Fibroblast of skin of right quadriceps (primary cell): Measurements from ENCODE around the gene GAR1.
"Not testable (repeated sequence)": the region's sequence is repeated elsewhere in the genome, so short reads cannot be mapped to it uniquely, and the experiment has no call there.

ENCODE experiments used
- DNase-seq: peaks from one replicate; pipeline ENCODE4 v3.0.0-alpha.2; 2013

The GAR1 gene

DNA sequence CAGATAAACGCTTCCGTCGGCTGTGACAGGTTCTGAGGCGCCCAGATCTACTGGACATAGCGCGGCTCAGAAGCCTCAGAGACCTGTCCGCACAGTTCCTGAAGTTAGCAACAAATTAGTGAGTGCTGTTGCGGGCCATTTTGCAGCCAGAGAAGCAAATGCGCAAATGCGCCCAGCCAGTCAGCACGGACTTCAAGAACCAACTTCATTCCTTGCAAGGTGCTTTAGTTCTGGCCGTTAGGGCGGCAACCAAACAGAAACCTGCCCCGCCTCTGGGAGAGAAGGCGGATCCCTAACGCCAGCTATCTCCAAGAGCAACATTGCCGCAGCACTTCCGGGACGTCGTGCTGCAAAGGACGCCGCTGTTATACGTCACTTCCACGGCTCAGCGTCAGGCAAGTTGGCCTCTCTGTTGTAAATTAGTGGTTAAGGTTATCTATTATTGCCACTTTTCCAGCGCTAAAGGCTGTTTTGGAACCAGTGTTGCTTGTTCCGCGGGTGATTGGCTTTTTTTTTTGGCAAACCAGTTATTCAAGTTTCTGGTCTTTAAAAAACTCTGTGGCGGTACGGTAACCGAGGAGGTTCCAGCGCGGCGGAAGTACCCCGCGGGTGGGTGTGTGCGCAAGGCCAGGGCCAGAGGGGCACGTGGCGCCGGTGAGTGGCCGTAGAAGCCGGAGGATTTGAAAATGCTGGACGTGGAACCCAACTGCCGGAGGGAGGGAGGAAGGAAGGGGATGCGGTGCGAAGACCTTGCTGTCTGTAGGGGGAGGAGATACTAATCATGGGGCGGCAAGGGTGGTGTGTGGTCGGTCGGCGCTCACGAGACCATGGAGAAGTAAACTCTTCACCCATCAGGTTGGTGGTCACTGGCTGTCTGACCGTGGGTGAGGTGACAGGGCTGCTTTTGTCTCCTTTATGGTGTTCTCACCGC, at the start of gene GAR1:
TSS of gene GAR1 (plus strand) at position 612 of the 931 bp plus-strand sequence. CDS start 403 bp downstream, outside the sequence.
- DNase-seq = peak; percentile 90

DNA sequence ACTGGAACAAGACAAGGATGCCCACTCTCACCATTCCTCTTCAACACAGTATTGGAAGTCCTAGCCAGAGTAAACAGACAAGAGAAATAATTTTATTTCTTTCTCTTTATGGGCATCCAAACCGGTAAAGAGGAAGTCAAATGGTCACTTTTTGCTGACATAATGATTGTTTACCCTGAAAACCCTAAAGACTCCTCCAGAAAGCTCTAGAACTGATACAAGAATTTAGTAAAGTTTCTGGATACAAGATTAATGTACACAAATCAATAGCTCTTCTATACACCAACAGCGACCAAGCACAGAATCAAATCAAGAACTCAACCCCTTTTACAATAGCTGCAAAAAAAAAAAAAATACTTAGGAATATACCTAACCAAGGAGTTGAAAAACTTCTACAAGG, 33.5 kb upstream of the GAR1 start:
- DNase-seq = not testable (repeated sequence)

DNA sequence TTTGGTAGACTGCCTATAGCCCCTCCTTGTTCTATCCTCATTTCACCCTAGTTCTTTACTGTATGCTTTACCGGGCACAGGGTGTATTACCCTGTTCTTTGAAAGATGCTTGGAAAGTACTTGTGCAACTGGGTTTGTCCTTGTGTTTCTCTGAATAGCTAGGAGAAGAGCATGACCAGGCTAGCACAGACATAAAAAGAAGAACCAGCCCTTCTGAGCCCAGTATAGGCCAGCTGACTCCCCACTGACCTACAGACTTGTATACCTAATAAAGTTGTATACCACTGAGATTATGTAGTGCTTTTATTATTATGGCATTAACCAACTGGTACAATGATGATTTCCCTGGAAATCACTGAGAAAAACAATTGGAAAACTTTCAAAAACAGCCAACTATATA, 28.7 kb upstream of the GAR1 start:
- DNase-seq = no peak

DNA sequence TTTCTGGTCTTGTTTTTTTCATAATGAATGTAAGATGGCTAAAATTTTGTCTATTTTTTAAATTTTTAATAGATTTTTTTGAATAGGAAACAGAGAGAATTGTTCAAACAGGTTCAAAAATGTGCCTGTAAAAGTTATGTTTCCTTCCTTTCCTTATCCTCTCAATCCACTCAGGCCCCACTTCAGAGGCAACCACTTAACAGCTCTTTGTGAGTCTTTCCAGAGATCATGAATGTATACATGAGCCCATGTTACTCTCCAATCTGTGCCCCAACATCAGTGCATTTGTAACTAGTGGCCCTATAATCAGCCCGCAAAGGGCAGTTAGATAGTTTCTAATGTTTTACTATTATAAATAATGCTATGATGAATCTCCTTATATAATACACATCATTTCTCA, 27.8 kb upstream of the GAR1 start:
- DNase-seq = no peak

DNA sequence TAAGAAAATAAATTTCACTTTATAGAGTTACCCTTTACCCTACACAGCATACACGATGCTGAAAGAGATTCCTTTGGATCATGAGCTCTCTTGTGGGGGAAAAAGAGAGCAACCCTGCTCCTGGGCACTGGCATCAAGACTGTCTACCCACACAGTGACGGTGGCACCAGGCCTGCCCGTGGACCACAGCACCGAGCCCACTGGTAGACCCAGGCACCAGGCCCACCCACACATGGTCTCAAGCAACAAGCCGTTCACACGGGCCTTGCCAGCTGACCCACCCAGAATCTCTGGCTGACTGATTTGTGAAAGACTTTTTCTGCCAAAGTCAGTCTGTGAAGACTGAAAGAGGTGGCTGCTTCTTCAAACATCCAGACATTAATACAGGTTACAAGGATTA, 20.5 kb upstream of the GAR1 start:
- DNase-seq = no peak

DNA sequence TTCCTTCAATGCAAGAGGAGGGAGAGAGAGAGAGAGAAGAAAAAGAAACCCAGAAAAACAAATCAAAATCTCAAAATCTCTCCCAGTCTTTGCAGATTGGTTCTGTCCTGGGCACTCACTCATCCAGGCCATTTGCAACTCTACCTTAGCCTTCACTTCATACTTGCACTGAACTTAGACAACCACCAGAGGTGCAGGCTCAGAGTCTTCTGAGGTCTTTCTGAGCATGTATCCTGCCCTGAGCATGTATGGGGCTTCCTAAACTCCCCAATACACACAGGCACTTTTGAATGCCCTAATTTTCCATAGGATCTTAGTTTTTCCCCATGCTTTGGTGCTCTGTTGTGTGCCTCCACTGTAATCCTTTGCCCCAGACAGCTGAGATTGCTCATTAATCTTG, 16.7 kb upstream of the GAR1 start:
- no peak for DNase-seq

DNA sequence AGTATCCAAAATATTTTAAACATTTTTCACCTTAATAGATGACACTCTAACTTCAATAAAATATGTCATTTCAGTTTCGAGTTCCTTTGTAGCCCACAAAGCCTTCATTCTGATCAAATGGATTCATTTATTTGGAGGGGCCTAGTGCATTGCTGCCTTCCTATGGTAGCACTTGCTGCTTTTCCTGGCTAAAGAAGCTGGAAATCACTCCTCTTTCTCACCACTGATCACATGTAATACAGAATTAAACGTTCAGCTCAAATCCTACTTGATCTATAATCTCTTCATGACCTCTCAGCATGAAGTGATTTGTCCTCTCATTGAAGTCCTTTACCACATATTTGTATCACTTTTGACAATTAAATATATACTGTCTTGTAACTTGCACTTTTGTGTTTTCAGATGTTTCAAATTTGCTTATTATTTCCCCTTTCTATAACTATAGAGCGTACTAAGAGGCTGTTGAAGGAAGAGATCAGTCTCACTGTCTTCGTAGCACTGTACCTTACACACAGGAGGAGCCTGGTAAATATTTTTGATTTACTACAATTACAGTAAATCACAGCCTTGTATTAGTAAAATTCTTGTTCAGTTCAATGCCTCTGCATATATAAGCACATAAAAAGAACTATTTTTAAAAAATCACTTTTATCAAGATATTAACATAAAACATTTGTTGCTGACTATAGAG, 14.3 kb upstream of the GAR1 start:
- no peak for DNase-seq

DNA sequence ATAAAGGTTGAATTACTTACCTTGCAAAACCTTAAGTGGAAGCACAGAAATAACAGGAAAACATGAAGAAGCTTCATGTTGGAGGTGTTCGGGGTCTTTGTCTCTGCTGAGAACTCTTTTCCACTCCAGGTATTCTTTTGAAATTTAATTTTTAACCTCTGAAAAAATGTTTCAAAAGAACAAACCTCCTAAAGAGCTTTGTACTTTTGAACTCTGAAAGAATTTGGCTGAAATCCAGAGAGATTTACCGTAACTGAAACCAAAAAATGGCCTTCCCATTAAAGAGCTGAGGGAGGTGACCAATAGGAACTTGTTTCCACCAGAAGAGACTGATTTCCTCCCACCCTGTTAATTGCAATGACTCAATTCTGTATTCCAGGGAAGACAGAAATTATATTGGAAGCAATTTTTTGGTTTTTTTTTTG, 13.7 kb upstream of the GAR1 start, which contains the start of gene CFI:
TSS of gene CFI (minus strand) at position 105 of the 425 bp plus-strand sequence. CDS start at position 77, 28 bp downstream.
- peak; percentile 88 for DNase-seq

DNA sequence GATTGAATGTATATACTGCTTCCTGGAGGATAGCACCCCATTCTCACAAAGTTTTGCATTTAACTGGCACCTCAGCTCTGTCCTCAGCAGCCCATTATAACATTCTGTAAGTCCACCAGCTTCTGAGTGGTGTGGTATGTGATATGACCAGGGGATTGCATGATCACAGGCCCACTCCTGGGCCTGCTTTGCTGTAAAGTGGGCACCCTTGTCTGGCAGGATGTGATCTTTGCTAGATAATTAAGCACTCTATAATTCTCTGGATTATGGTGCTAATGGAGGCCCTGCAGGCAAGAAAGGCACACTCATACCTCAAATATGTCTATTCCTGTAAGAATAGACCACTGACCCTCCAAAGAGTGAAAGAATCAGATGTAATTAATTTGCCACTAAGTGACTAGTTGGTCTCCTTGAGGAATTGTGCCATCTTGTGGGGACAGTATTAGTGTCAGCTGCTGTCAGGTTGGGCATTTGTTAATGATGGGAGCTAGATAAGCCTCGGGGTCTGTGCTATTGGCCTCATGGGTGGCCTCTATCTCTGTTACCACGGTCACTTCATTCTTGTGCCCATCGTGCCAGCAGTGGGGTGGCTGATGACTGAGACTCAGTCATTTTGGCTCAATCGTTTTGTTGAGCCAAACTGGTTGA, 11.5 kb upstream of the GAR1 start:
- DNase-seq = peak; percentile 81

DNA sequence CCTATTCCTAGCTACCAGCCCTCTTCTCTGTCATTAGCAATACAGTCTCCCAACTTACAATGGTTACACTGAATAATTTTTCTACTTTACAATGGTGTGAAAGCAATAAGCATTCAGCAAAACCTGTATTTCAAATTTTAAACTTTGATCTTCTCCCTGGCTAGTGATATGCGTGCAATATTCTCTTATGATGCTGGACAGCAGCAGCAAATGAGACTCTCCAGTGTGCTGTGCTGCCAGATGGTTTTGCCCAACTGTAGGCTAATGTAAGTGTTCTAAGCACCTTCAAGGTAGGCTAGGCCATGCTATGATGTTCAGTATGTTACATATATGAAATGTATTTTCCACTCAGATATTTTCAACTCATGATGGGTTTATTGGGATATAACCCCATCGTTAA, 5.9 kb upstream of the GAR1 start:
- no peak for DNase-seq

DNA sequence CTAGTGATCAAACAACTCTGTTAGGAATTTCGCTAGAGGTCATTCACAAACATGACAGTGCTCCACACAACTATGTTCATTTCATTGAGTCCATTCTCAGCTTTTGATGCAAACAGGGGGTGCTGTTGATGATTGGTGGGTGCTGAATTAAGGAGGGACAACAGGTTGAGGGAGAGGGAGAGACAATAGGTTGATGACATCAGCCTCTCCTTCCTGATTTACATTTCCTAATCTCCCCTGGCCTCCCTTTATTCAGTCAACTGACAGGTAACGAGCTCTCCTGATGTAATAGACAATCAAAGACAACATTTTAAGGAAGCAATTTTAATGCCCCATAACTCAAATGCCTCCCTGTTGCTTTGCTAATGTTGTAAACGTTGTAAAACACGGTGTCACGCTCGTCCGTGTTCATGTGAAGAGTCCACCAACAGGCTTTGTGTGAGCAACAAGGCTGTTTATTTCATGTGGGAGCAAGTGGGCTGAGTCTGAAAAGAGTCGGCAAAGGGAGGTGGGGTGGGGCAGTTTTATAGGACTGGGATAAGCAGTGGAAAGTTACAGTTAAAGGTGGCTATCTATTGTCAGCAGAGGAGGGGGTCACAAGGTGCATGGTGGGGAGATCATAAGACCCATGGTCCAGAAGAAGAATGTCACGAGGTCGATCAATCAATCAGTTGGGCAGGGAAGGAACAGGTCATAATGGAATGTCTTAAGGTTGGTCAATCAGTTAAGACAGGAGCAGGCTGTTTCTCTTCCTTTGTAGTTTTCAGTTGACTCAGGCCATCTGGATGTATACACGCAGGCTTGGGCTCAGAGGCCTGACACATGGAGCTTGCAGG, 4.8 kb upstream of the GAR1 start:
- DNase-seq = no peak

DNA sequence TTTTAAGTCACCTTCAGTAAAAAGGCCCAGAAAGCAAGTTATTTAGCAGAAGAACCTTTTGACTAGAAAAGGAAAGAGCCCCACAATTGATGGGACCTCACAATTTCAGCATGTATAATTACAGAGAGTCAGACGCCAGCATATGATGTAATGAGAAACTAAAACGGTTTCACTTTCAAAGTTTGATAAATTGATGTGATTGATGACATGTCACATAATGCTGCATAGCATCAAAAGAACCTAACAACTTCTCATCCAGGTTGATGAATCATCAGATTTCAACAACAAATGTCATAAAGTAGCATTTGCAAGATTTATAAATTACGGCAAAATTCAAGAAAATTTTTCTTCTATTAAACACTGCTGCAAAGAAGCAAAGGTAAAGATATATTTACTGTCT, 3.9 kb upstream of the GAR1 start:
- no peak for DNase-seq

DNA sequence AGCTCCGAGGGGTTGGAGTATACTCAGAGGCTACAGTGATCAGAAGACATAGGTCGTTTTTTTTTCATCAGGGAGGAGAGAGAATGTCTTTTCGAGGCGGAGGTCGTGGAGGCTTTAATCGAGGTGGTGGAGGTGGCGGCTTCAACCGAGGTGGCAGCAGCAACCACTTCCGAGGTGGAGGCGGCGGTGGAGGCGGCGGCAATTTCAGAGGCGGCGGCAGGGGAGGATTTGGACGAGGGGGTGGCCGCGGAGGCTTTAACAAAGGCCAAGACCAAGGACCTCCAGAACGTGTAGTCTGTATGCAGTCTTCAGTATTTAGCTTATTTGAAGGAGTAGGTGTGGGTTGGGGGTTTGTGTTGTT, 500 bp downstream of the GAR1 start:
- DNase-seq = no peak

DNA sequence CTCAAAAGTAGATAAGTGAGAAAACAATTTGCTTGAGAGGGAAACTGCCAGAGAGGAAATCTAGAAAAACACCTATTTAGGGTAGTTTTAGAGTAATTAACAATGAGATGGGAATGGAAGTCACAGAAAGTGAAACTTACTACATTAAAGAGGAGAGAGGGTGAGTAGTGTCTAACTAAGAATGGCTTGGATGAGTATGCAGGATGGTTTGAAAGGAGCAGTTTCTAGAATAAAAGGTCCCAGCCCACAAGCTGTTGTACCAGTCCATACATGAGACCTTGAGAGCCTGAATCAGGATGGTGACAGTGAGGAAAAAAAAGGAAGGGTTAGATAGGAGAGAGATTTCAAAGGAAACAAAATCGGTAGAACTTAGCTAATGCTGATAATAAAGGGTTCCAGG, 1.3 kb downstream of the GAR1 start:
- DNase-seq = no peak

DNA sequence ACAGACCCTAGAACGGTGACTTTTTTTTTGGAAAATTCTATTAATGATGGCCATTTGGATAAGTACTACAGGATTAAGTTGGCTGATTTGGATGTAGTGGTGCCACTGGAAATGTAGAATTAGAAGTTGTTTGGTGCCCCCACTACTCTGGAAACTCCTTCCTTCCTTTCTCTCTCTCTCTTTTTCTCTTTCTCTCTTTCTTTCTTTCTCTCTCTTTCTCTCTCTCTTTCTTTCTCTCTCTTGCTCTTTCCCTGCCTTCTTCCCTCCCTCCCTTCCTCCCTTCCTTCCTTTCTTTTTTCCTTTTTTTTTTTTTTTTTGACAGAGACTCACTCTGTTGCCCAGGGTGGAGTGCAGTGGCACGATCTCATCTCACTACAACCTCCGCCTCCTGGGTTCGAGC, 2.7 kb downstream of the GAR1 start:
- DNase-seq = no peak

DNA sequence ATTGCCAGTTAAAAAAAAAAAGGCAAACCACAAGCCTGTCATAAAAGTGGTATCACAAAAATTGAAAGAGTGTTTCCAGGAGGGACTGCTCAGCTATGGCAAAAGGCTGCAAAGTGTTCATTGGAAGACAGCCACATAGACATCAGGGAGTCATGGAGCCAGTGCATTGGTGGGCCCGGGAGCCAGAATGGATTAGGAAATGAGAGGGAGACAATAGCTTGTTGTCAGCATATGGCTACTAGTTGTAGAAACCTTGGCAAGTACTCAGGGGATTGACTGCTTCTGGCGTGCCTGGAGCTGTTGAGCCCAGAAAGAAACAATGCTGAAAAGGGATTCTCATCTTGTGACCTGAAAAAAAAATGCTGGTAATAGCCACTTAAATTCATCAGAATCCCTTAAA, 5.0 kb downstream of the GAR1 start:
- no peak for DNase-seq

DNA sequence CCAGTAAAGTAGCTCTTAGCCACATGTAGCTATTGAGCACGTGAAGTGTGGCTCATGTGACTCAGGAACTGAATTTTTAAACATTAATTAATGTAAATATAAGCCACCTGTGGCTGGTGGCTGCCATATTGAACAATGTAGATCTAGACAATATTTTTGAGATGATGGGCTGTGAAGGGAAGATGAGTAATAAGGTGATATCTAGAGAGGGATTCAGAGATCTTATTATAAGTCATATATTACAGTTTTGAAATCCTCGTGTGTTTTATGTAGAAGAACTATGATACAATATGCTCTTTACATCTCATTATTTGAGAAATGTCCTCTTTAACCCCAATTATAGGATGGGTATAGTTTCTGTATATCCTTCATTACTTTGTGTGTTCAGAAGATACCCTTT, 5.6 kb downstream of the GAR1 start:
- DNase-seq = no peak

DNA sequence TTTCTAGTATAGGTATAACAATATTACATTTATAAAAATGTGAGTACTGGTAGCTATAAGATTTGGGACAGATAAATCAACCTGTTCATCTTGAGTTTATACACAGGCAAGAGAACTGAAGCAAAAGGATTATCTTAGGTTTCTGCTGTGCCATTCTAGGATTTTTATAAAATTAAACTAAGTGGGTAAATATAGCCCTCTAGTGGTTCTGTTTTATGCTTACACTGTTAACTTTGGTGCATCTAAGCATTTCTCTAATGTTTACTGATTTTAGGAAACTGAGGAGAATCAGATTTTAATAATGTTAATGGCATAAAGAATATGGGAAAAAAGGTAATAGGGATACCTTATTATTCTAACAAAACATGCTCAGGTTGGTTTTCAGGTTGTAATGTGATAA, 11.2 kb downstream of the GAR1 start:
- peak; percentile 10 for DNase-seq

DNA sequence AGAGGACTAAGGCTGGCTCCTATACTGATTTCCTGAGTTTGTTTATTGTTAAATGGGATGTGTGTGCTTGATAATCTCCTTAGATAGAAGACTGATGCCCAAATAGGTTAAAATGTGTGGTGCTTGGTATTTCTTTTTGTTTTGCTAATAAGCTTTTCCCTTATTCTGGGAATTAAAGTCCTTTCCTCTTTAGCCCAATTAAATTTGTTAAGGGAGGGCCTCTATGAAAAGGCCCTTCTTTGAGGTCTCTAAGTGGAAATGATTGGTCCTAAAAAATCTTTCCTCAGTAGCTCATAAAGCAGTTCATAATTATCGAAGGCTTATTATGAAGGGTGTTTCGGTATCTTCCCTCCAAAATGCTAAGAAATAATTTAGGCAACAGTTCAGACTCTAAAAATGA, 12.1 kb downstream of the GAR1 start, which contains the start of gene RRH:
TSS of gene RRH (plus strand) at position 301 of the 400 bp plus-strand sequence. CDS start at position 357, 56 bp downstream.
- no peak for DNase-seq

DNA sequence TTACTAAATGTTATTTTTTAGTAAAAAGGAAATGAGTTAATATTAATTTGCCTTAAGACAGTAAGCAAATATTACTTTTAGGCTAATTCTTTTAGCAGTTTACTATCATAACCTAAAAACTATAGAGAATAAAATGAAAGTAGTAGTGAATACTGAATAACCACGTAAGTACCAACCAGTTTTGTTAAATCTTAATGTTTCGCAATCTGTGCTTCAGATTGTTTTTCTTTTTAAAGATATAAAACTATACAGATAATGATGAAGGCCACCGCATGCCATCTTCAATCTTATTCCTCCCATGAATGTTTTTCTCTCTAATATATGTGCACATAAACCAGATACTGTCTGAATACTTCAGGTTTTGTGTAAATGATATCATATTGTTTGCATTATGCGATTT, 18.2 kb downstream of the GAR1 start:
- DNase-seq = no peak

DNA sequence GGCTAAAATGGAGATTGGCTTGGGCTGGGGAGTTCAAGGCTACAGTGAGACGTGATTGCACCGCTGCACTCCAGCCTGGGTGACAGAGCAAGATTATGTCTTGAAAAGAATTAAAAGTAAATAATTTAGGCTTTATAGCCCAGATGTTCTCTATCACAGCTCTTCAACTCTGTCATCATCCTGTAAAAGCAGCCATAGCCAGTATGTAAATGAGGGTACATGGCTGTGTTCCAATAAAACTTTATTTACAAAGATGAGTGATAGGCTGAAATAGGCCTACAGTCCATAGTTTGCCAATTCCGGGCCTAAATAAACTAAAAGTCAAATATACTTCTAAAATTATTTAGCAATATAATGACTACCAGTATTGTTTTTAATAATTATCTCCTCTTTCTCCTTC, 21.4 kb downstream of the GAR1 start:
- DNase-seq = no peak

DNA sequence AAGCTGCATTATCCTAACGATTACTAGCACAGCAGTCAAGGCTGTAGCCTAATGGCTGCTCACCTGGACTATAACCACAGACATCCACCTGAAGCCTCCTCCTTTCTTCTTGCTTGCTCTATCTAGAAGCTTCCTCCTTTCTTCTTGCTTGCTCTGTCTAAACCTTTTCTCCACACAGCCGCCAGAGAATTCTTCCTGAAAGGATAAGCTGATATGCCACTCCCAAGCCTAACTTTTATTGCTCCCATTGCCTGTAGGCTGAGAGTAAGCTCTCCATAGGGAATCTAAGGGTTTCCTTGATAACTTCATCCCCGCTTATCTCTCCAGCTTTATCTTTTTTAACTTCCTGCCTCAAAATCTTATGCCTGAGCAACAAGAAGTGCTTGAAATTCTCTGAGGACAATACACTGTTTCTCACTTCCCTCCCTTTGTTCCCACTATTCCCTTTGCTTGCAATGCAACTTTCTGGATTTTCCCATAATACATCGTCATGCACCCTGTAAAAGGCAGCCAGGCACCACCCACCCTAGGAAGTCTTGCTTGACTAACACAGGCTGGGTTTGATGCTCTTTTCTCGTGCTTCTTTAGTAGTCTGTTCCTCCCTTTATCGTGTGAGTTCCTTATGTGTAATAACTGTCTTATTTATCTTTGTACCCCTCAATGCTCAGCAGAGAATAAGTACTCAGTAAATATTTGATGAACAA, 31.0 kb downstream of the GAR1 start:
- DNase-seq = no peak
